HG03558 (cell line): ENCODE measurements around the gene REG3A.

Experiments
- ATAC-seq: cut with Tn5 transposase; IDR thresholded peaks from one replicate; pipeline ENCODE4 v1.9.1; 2021; ENCODE audit warnings: moderate number of reproducible peaks; ENCODE audit not compliant: unreplicated experiment; ENCODE audit errors: extremely low read depth

Gene REG3A

DNA sequence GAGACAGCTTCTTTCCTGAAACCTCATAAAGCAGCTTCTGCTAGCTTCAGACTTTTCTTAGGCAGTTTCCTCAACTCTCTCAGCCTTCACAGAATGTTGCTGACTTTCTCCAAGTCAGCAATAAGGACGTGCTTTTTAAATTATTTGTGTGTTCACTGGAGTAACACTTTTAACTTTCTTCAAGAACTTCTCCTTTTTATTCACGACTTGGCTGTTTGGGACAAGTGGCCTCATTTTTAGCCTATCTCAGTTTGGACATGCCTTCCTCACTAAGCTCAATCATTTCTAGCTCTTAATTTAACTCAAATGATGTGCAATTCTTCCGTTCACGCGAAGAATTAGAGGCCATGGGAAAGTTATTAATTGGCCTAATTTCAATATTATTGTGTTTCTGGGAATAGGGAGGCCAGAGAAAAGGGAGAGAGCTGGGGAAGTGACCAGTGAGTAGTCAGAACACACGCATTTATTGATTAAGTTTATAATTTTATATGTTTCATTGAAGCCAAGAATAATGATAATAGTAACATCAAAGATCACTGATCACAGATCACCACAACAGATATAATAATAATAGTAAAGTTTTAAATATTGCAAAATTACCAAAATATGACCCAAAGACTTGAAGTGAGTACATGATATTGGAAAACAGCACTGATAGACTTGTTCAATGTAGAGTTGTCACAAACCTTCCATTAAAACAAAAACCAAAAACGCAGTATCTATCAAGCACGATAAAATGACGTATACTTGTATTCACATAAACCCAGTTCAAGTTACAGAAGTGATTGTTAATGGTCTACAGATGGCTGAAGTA is 34.4 kb downstream of the REG3A start:
- no peak for ATAC-seq

DNA sequence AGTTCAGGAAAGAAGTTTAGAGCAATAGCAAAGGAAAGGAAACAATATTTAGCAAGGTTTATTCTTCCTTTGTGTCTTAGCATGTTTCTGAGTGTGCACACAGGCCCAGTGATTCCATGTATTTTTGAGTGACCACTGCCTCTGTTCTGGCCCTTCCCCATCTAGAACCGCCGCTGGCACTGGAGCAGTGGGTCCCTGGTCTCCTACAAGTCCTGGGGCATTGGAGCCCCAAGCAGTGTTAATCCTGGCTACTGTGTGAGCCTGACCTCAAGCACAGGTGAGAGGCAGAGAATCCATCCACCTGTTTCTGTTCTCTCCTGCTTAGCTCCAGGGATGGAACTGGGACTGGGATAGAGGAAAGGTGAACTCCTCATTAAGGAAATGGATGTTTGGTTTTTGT is 36.9 kb downstream of the REG3A start:
- no peak for ATAC-seq

- no peak for ATAC-seq
Measured at GRCh38 chr2:79120194-79120713, 39.3 kb downstream of the REG3A start, which contains the start of gene REG1A. Gene REG1A (plus strand): TSS chr2:79120488. CDS start chr2:79120862, 374 bp downstream.

DNA sequence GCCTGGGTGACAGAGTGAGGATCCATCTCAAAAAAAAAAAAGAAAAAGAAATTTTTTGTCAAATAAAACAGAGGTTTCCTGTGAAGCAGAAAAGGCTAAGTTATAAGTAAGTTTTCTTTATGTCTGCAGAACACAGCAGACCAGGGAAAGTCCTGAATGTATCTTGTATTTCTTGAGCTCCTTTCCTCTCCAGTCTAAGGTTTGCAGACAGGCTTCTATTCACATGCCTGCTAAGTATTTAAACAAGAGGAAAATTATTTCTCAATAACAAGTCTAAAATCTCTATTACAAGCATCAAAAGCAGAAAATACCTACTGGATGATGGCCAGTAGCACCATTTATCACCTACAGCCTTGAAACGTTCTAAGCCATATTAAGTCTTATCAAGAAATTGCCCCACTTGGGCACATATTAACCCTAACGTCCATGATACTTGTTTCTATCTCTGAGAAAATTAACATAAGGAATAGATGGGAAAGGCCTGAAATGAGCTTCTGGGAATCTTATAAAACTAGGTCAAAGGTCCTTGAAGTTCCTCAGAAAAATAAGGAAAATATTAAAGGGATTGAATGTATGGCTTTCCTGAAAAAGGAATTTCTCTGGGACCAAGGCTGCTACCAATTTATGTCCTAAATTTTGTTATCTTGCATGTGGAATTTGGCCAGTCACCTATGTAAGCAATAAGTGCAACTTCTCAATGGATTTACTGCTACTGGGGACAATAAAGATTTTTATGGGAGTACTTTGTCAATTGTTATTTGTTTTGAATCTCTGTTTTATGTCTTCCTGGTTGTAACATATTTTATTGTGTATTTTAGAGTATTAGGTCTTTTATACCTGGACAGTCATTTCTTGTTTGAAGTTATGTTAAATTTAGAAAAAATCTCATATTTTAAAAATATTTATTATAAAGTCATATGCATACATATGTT is 42.3 kb downstream of the REG3A start:
- ATAC-seq, result no peak

DNA sequence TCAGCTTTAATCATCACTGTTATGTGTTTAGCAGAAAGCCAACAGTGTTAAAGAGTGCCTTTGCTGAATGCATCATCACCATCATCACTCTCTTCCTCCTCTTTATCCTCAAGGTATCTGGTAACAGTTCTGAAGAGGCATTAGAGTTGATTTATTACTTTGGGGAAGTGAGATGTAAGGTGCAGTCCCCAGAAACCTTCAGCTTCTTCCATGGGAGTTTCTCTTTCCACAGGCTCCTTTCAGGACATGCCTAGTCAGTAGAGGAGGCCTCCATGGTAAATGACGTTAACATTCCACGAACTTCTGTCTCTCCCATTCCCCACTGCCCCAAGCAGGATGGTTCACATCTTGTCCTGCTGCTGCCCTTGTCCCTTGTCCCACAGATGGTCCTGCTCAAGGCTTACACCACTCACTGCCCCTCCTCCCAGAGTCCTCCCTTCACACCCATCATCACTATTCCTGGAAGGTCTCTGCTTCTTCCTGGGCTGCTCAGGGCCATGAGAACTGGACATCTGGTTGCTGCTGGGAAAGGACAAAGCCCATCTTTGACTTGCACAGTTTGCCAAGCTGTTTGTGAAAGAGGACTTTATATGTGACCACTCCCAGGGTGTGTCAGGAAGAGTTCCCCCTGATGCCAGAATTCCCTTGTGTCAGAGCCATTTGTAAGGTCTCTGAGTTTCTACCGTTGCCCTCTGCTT is 44.6 kb downstream of the REG3A start:
- ATAC-seq, result no peak

- no peak for ATAC-seq
Measured at GRCh38 chr2:79112269-79112668, 47.3 kb downstream of the REG3A start.
